ENCODE measurements around the gene ST6GALNAC5.
"Not testable (repeated sequence)": the region's sequence is repeated elsewhere in the genome, so short reads cannot be mapped to it uniquely, and the experiment has no call there.

Gene ST6GALNAC5

DNA sequence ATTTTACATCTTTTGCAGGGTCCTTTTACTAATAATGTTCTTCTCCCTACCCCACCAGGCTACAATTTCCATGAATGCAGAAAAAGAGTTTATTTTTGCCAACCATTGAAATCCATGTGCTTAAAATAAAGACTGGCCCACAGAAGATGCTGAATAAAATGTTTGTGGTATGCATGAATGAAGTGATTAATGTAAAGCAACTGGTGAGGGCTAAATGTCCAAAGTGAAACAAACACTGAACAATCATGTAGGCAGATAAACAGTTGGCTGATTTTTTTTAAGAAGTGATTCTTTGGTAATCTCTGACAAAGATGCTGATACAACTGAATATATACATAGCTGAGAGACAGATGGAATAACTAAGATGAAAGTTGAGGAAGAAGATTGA lies 94.5 kb downstream of the ST6GALNAC5 start:
- DNase-seq, result no peak
- intact Hi-C loops (cut with DNase I), result no loop called here

DNA sequence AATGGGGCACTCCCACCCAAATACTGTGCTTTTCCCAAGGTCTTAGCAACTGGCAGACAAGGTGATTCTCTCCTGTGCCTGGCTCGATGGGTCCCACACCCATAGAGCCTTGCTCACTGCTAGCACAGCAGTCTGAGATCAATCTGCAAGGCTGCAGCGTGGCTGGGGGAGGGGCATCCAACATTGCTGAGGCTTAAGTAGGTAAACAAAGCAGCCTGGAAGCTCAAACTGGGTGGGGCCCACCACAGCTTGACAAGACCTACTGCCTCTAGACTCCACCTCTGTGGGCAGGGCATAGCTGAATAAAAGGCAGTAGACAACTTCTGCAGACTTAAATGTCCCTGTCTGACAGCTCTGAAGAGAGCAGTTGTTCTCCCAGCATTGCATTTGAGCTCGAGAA lies 114.0 kb downstream of the ST6GALNAC5 start:
- DNase-seq; intact Hi-C loops (cut with DNase I): not testable (repeated sequence)

DNA sequence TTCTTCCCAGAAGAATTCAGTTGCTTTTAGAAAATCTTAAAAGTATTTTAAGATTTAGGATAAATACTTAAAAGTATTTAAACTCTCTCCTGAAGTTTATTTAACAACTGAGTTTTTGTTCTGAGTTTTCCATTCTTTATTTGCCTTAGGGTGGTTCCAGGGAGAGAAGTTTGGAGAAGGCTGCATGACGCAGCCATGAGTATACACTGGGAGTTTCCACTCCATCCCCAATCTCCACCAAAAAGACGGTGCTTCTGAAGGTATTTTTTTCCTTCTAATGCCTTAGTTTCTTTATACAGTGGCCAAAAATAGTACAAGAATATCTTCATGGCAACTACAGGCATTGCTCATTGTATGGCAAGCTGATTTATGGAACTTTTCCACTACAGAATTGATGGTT lies 122.7 kb downstream of the ST6GALNAC5 start:
- intact Hi-C loops (cut with DNase I), result no loop called here
- no peak for DNase-seq

DNA sequence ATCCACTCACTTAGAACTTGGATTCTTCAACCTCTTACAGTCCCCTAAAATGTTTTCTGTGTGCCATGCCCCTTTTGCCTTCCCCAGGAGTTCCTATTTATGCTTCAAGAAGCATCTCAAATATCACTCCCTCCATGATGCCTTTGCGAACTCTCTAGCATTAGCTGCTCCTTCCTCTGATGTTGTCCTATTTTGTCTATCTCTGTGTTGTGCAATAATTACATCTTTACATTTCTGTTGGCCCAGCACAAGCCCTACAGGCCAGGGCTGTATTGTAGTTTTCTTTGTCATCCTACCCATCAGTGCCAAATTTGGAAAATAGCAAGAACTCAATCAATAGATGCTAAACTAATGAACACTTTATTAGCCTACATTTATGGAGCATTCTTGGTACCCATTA lies 125.8 kb downstream of the ST6GALNAC5 start:
- intact Hi-C loops (cut with DNase I), result no loop called here
- DNase-seq, result no peak

DNA sequence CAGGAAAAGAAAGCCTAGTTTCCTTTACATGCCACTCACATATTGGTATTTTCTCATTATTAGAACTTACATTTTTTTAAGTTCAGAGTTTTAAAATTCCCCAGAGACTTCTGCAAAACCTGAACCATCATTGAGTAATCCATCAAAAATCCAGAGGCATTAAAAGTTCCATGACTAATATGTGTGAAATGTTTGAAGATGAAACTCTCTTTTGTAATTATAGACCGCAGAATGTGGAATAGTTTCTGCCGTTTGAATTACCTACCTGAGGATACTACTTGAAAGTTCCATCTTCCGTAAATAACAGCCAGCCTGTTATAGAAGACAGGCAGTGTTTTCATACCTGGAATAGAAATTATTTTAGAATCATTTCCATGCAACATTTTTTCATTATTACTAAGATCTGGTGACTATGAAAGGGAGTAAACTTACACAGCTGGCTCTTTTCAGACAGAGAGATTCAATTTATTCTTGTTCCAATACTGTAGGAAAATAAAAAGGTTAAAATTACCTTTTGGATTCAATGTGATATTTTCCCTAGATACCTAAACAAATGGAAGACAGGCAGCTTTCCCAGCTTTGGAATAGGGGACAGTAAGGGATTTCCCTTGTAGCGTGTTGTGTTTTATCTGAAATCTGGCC lies 131.4 kb downstream of the ST6GALNAC5 start:
- intact Hi-C loops (cut with DNase I), result no loop called here

DNA sequence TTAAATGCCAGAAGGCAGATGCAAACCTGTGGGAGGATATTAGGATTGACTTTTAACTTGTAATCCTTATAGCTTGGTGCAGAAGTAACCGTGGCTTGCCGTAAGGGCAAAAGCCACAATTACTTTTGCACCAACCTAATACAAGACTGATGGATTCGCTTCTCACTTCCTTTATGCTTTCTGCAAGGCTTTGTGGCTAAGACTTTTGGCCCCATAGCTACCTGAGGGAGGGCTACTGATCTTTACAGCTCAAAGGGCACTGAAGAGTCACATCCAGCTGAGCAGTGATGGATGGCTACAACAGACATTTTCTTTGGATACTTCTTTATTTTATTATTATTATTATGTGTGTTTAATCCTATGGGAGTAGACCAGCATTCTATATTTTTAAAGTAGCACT lies 140.4 kb downstream of the ST6GALNAC5 start:
- no peak for DNase-seq
- intact Hi-C loops (cut with DNase I), result no loop called here

More for the DNA sequence above, 131.4 kb downstream of the ST6GALNAC5 start:
- no peak for DNase-seq

DNA sequence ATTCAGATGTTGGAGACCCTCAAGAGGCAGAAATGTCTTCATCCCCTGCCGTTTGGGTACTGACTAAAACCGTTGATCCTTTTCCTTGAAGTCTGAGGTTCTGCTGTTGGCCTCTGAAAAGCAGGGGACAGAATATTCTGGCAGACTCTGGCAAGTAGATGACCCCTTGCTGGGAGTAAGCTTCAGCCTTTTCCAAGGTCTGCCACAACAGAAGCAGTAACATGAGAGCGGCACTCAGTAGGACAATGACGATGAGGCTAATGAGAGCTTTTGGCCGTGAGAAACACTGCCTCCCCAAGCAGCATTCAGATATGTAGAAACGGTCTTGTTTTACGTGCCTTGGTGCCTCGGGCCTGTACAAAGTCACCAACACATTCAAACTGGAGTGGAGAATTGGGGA lies 143.7 kb downstream of the ST6GALNAC5 start:
- no peak for DNase-seq
- intact Hi-C loops (cut with DNase I), result no loop called here

DNA sequence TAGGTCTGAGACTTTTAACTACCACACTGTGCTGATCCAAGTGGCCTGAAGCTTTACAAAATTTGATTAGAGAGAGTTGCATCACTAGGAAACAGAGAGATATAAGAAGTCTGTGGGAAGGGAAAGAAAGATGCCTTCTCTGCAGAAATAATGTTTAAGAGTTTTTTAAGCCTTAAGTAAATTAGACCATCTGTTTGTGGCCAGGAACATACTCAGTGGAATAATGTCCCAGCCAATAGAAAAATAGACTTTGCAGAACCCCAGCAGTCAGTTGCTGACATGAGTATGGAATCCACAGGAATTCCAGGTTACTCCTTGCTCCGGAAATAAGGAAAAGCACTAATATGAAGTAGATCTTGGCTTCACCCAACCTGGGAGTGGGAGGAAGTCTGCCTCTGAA lies 144.8 kb downstream of the ST6GALNAC5 start:
- intact Hi-C loops (cut with DNase I), result no loop called here
- DNase-seq, result no peak

DNA sequence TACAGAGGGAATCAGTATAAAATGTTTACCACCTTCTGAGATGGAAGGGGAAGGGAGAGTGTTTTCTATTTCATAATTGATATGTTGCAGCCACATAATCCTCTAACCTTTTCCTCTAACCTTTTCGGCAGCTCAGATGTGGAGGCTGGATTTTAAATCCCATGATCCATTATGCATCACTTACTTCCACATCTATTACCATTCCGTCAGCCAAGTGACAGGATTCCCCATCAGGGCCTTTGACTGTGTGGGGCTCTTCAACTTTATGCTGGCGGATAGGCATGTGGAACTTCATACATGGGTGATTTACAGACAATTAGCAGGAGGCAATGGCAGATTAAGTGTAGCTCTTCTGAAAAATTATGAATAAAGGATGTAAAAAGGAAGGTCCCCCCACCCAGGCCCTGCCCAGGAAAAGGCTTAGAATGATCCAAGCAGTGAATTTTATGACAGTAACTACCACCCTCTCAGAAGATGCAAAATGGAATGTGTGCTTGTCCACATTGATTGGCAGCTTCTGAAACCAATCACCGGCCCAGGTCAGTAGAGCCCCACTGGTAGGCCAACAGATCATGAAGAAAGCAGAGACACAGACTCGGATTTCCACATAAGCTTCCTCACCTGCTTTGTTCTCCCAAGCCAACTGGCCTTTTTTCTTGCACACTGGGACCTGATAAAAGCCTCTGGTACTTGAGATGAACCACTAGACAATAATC lies 147.0 kb downstream of the ST6GALNAC5 start:
- intact Hi-C loops (cut with DNase I), result no loop called here
- no peak for DNase-seq

DNA sequence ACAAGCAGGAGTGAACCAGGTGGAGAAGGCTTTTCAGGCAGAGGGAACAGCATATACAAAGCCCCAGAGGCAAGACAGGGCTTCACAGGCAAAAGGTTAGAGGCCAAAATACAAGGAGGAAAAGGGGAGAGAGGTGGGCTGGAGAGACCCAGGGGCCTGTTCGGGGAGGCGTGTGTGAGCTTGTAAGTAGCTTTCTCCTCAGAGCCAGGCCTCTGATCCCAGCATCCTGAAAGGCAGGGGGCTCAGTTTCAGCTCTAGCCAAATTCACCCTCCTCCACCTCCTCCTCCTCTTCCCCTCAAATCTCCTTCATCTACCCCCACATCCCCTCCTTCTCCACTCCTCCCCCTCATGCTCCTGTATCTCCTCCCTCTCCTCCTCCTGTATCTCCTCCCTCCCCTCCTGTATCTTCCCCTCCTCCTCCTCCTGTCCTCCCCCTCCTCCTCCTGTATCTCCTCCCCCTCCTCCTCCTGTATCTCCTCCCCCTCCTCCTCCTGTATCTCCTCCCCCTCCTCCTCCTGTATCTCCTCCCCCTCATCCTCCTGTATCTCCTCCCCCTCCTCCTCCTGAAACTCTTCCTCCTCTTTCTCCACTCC lies 148.6 kb downstream of the ST6GALNAC5 start:
- intact Hi-C loops (cut with DNase I), result no loop called here
- DNase-seq, result no peak

DNA sequence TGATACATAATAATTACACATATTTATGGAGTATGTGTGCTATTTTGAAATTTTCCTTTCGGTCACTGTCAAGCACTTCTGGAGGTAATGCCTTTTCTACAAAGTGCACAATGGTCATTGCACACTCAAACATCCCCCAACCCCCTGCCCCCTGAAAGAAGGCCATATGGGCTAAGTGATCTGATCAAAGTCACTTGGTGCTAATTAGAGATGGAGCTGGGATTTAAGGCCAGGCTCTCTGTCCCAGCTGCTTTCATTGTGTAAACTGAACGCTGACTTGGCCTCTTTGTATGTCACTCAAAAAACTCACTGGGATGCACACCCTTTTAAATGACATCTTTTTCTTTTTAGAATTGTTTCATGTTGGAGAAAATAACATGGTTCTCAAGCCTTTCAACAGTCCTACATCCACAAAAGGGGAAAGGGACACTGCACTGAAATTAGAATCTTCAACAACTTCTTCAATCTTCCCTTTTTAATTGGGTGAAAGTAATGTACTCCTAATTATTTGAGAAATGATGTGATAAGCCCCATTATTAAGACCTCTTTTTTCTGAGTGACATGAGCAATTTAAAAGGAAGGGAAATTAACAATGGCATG lies 149.2 kb downstream of the ST6GALNAC5 start:
- intact Hi-C loops (cut with DNase I), result no loop called here
- DNase-seq, result no peak

DNA sequence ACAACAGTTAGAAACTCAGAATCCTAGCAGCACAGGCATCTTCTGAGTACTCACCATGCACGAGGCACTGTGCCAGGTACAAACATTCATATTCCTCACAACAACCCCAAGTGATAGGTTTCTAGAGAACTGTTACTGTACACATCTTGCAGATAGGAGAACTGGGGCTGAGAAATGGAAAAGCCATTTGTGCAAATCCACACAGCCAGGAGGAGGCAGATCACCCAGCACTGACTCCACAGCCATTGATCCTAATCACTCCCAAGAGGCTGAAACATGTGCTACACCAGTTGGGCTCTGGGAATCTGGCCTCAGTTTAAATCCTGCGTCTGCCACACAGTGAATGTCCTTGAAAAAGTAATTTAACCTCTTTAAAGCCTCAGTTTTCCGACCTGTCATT lies 151.0 kb downstream of the ST6GALNAC5 start:
- no peak for DNase-seq
- intact Hi-C loops (cut with DNase I), result no loop called here

DNA sequence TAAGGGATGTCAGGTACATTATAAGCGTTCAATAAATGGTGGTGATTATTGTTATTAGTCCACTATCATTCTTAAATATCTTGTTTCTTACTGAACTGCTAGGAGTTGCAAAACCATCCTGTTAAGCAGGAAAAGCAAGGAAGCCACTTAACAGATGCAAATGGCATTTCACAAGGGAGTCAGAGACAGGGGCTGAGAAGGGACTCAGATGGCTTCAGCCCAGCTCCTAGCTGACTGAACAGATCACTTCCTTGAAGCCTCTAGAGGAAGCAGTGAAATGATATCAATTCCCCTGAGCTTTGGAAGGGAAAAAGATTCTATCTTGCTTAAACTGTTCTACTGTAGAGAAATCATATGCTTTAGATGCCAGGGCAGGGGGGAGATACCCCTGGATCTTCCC lies 151.5 kb downstream of the ST6GALNAC5 start:
- intact Hi-C loops (cut with DNase I), result no loop called here

DNA sequence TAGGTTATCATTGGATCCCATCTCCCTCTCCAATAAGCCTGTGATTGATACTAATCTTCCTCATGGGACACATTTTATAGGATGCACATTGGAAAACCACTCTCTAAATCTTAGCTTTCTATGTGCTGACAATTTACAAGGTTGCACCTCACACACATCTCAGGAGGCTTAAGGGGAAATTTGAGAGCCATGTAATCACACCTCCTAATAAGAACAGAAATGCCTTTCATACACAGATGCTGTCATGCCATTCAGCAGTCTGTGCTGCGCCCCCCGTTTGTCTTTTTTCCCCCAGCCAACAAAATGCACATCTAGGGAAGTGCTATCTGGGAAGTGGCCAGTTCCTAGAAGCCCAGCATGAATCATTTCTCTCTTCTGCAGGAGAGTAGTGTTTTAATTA lies 154.5 kb downstream of the ST6GALNAC5 start:
- intact Hi-C loops (cut with DNase I), result no loop called here
- DNase-seq, result no peak

More for the DNA sequence above, 151.5 kb downstream of the ST6GALNAC5 start:
- no peak for DNase-seq

DNA sequence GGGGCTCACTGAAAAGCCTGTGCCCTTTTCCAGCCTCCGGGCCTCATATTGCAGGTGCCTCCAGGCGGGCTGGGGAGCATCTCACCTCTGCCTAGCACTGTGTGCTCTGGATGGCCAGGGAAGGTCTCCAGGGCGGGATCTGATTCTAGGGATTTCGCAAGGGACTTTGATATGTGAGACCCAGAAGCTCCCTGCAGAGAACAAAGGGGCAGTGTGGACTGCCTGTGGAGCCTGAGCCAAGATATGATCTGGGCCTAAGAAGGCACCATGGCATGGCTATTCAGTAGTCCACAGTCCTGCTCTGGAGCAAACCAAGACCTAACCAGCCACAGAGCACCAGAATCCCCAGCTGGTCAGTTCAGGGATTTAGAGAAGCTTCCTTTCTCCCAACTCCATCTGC lies 157.2 kb downstream of the ST6GALNAC5 start:
- DNase-seq, result peak in 1 of 42 donors; percentile 45
- intact Hi-C loops (cut with DNase I), result no loop called here

DNA sequence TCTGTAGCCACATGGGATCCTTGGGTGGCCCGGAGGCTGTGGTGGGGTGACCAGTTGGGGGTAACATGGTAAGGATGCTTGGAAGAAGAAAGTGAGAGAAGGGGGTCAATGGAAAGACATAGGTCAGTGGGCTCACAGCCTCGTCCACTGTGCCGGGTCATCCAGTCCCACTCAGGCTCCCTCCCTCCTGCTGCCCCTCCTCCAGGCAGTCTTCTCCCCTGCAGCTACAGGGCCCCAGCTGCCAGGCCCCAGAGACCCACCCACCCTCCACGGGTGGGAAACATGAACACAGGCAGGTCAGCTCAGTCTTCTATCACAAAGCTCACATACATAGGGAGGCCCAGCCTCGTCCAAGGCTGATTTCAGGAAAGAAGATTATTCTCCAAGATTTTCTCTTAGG lies 158.3 kb downstream of the ST6GALNAC5 start:
- intact Hi-C loops (cut with DNase I), result no loop called here
- DNase-seq, result peak in 1 of 42 donors; percentile 24

DNA sequence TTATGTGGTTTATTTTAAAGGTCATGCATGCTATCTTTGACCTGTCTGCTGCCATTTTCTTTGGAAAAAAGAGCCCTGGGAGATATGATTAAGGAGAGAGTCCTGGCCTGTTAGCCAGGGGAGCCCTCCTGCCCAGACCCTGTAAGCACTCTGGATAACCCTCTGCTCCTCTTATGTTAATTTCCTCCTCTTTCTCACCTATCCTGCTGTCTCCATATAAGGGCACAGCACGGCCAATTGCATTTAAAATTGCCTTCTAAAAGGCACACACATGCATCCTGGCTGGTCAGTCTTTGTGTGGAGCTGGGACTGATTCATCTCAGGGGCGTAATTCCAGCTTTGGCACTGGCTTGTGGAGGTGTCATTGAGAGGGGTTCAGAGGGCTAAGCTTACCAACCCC lies 158.9 kb downstream of the ST6GALNAC5 start:
- intact Hi-C loops (cut with DNase I), result no loop called here
- DNase-seq, result no peak

DNA sequence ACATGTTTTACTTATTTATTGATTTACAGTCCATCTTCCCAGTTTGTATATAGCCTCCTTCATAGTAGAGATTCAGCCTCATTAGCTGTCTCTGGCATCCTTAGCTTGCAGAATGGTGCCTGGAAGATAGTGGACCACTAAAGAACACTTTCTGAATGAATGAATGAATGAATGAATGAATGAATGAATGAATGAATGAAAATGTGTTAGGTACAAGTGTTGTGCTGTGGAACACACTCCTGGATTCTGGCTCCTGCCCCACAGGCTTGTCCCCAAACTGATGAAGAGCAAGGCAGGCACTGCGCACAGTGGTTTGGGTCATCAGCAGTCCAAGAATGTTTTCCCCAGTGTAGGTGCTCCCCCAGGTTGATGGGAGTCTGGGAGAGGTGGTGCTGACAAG lies 159.4 kb downstream of the ST6GALNAC5 start:
- DNase-seq, result no peak
- intact Hi-C loops (cut with DNase I), result no loop called here

DNA sequence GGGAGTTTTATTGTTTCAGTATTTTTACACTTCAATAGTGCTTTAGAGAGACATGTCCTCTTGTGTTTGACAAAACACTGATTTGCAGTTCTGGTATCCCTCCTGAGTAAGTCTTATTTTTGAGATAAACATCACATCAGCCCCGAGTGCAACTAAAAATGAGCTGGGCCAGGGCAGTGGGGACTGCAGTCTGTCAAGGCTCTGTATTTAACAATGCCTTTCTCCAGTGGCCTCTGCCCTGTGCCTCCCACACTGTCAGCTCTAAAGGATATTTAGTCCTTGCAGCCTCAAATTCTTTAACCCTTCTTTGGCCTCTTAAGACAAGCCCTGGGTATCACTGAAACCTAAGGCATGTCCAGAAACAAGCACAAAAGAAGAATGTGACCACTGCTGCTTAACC lies 160.6 kb downstream of the ST6GALNAC5 start:
- intact Hi-C loops (cut with DNase I), result no loop called here

DNA sequence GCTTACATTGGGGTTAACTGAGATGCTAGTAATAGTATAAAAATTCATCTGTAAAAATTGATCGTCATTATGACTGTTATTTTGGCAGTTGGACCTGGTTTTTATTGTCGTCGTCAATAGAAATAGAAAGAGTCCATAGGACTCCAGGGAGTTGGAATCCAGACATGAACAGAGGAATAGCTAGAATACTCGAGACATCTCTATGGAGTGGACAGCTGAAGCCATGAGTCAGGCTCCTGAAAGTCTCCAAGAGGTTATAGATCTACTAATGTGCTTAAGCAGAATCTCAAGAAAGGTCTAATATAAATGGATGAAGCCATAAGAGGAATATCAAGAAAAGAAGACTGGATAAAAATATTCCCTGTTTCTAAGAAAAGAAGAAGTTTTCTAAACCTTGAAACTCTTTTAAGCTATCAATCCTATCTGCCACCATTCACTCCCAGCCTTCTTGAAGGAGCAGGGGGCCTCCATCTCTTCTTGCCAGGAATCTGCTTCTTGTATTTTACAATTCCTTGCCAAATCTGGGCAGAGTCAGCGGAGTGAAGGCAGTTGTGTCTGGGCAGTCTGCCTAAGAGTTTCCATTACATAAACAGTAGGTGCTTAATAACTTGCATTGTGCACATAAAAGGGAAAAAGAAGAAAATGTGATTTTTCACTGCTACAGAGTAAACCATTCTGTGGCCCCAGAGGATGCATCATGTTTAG lies 163.3 kb downstream of the ST6GALNAC5 start:
- no peak for DNase-seq
- intact Hi-C loops (cut with DNase I), result no loop called here

More for the DNA sequence above, 160.6 kb downstream of the ST6GALNAC5 start:
- DNase-seq, result no peak

Data from head of caudate nucleus (tissue), 42 donors.